Adrenal gland (tissue), 12 donors: ENCODE measurements around the gene PLXNA4. TPM values are rescaled to one million over a fixed set of nuclear protein-coding genes. Genes with fewer than 3 reads are reported as not detected.
"Not testable (repeated sequence)": the region's sequence is repeated elsewhere in the genome, so short reads cannot be mapped to it uniquely, and the experiment has no call there.

Experiments used
- DNase-seq, 7 donors: peaks; one replicate each; pipeline ENCODE4 v3.0.0-alpha.2; 2019 to 2020
- H3K27ac ChIP-seq, 5 donors: fragments of 200-600 bp; sonication (generic) in 4 of 5; 1 replicate in 3 of 5; 2 replicates in 2 of 5; pipeline versions ENCODE4 v1.5.1 to v1.8.0; 2016 to 2020; ENCODE audit warnings: mild to moderate bottlenecking in 1 of 5
- H3K27me3 ChIP-seq: fragments of 200-600 bp; 2 replicates; pipeline ENCODE4 v1.8.0; 2021
- H3K36me3 ChIP-seq, 2 donors: fragments of 200-600 bp; replicated peaks in 1 of 2; 1 replicate in 1 of 2; 2 replicates in 1 of 2; pipeline versions ENCODE4 v1.5.1 to v1.8.0; 2018 to 2022
- H3K4me1 ChIP-seq, 2 donors: fragments of 200-600 bp; replicated peaks in 1 of 2; 1 replicate in 1 of 2; 2 replicates in 1 of 2; pipeline versions ENCODE4 v1.5.1 to v1.8.0; 2018 to 2021
- H3K4me3 ChIP-seq, 4 donors: fragments of 200-600 bp; sonication (generic) in 3 of 4; one replicate each; pipeline ENCODE4 v1.5.1; 2016 to 2018
- H3K9me3 ChIP-seq, 3 donors: fragments of 200-600 bp; sonication (generic) in 1 of 3; replicated peaks in 1 of 3; 1 replicate in 2 of 3; 2 replicates in 1 of 3; pipeline versions ENCODE4 v1.5.1 to v1.8.0; 2016 to 2021
- POLR2A ChIP-seq, 2 donors: fragments of 450-650 bp; IDR thresholded peaks; one replicate each; pipeline ENCODE4 v1.6.1; 2017; ENCODE audit warnings: antibody characterized with exemption in 2 of 2, mild to moderate bottlenecking in 2 of 2, moderate library complexity in 1 of 2
- WGBS, 4 donors: extraction: QIAGEN DNeasy Blood & Tissue Kit in 2 of 4; methylation state at CpG; one replicate each; pipeline versions ENCODE4 v1.1.5 to v1.1.7; 2013 to 2017; 5-methylcytosine and 5-hydroxymethylcytosine counted together
- intact Hi-C, 2 donors: fragments of 100-400 bp; cut with DNase I; formaldehyde crosslinking; loops; one replicate each; pipeline versions ENCODE4 v1.14.1 to v1.15.0; 2022 to 2023
- polyA plus RNA-seq, 3 donors: library from polyadenylated mRNA; stranded (reverse); fragments of 200-250 nt in 2 of 3; fragments of 350-450 nt in 1 of 3; fragmentation: Illumina TruSeq in 1 of 3; extraction: RNeasy Lipid Tissue Mini Kit (QIAGEN cat#74804) in 1 of 3; gene quantifications; one replicate each; pipeline ENCODE4 v1.2.3, GENCODE V29; 2013 to 2014
- total RNA-seq, 9 donors: library from RNA; depleted of rRNA in 4 of 9; stranded (reverse); fragments of >200 nt in 4 of 9; fragments of 120-200 nt in 1 of 9; fragmentation: NEBNext Ultra II Directional in 1 of 9; extraction: Animal tissue kit (Norgen Biotek cat#: 25700) in 1 of 9; gene quantifications; one replicate each; pipeline versions ENCODE4 v1.1.0 to v1.2.4, GENCODE V29; 2013 to 2023
- TF ChIP-seq, protein P1 (sequence below), 6 experiments: fragments of 450-650 bp in 4 of 6; fragments of 200-600 bp in 2 of 6; sonication (generic) in 1 of 6; IDR thresholded peaks; 1 replicate in 5 of 6; 2 replicates in 1 of 6; pipeline versions ENCODE4 v1.5.1 to v1.8.0; 2016 to 2021; ENCODE audit warnings: antibody characterized with exemption in 6 of 6, mild to moderate bottlenecking in 2 of 6, moderate library complexity in 1 of 6
- donor health status: healthy with polysubstance abuse.
- donor health status: Bipolar disorder and iron deficiency.
- donor health status: DM: yes; HTN: yes; CAD: no.
- donor health status: DM: no; HTN: no; CAD: no.
- donor health status: DM: no; HTN: no; CAD: no.
- donor health status: DM: yes; HTN: yes; CAD: no.

PLXNA4 gene
- total and polyA plus RNA-seq, 12 donors, result 0.99 to 10.7 (median 3.6) TPM

DNA sequence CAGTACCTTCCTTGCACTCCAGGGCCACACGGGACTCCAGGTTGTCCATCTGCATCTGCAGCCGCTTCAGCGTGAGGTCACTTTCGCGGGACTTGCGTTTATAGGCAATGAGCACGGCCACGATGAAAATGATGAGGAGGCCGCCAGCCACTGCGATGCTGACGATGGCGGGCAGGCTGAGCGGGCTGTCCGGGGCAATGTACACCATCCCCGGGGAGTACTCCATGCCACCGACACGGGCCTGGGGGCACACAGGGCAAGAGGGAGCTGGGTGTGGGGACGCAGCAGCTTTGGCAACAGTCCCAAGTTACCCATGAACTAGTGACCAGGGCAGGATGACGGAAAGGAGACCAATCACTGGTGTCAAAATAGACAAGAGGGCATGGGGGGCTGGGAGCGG lies 396.6 kb downstream of the PLXNA4 start:
- WGBS, 4 donors, result 93 to 95% (median 94%) methylated on average over 19 to 20 of the region's 20 CpGs
- no peak for TF ChIP-seq POLR2A (IDR thresholded peaks at IDR 0.05)
- TF ChIP-seq, protein P1, sequence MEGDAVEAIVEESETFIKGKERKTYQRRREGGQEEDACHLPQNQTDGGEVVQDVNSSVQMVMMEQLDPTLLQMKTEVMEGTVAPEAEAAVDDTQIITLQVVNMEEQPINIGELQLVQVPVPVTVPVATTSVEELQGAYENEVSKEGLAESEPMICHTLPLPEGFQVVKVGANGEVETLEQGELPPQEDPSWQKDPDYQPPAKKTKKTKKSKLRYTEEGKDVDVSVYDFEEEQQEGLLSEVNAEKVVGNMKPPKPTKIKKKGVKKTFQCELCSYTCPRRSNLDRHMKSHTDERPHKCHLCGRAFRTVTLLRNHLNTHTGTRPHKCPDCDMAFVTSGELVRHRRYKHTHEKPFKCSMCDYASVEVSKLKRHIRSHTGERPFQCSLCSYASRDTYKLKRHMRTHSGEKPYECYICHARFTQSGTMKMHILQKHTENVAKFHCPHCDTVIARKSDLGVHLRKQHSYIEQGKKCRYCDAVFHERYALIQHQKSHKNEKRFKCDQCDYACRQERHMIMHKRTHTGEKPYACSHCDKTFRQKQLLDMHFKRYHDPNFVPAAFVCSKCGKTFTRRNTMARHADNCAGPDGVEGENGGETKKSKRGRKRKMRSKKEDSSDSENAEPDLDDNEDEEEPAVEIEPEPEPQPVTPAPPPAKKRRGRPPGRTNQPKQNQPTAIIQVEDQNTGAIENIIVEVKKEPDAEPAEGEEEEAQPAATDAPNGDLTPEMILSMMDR (IDR thresholded peaks at IDR 0.05), result no peak
- Histone ChIP-seq H3K27ac (no peak overlapping the region), H3K27me3 (no peaks in the 10 kb centered on the region), H3K4me3 (no peak overlapping the region), H3K4me1 (no peaks in the 10 kb centered on the region), H3K36me3 (no peaks in the 10 kb centered on the region), H3K9me3 (no peaks in the 10 kb centered on the region)
- intact Hi-C loops, result no loop called here
- DNase-seq, result no peak

DNA sequence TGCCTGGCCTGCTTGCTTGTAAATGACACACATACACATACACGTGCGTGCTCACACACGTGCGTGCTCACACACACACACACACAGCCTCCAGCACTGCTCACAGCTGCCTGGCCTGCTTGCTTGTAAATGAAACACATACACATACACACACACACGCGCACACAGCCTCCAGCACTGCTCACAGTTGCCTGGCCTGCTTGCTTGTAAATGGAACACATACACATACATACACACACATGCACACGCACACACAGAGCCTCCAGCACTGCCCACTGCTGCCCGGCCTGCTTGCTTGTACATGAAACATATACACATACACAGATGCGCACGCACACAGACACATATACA lies 397.2 kb downstream of the PLXNA4 start:
- Histone ChIP-seq H3K4me3 (no peak overlapping the region), H3K4me1 (no peaks in the 10 kb centered on the region), H3K27me3 (no peaks in the 10 kb centered on the region), H3K27ac (no peak overlapping the region), H3K36me3 (no peaks in the 10 kb centered on the region), H3K9me3 (no peaks in the 10 kb centered on the region)
- 54 to 91% (median 76%) methylated on average over 9 to 10 of the region's 10 CpGs for WGBS, 4 donors
- TF ChIP-seq POLR2A (IDR thresholded peaks at IDR 0.05), result no peak
- TF ChIP-seq, protein P1 (IDR thresholded peaks at IDR 0.05), result no peak
- no peak for DNase-seq
- intact Hi-C loops, result no loop called here

- WGBS, 4 donors, result 66 to 89% (median 73%) methylated on average over 8 of the region's 8 CpGs
- H3K27me3 ChIP-seq, H3K27ac ChIP-seq, DNase-seq, H3K4me1 ChIP-seq, H3K9me3 ChIP-seq, H3K4me3 ChIP-seq, intact Hi-C loops, H3K36me3 ChIP-seq: not testable (repeated sequence)
Observed at GRCh38 chr7:132178402-132179079, 397.7 kb downstream of the PLXNA4 start.

GRCh38 chr7:132177708-132178401 lies 398.4 kb downstream of the PLXNA4 start:
- 78 to 84% (median 83%) methylated on average over 10 of the region's 10 CpGs for WGBS, 4 donors
- Histone ChIP-seq H3K9me3 (no peaks in the 10 kb centered on the region), H3K36me3 (no peaks in the 10 kb centered on the region), H3K4me1 (no peaks in the 10 kb centered on the region), H3K27me3 (no peaks in the 10 kb centered on the region), H3K27ac (no peak overlapping the region), H3K4me3 (no peak overlapping the region)
- TF ChIP-seq POLR2A (IDR thresholded peaks at IDR 0.05), result no peak
- TF ChIP-seq, protein P1 (IDR thresholded peaks at IDR 0.05), result no peak
- no peak for DNase-seq
- intact Hi-C loops, result no loop called here

- H3K36me3 ChIP-seq, result no peaks in the 10 kb centered on the region
- no peaks in the 10 kb centered on the region for H3K27me3 ChIP-seq
- DNase-seq, result no peak
- WGBS, 4 donors, result 74 to 95% (median 86%) methylated on average over 8 of the region's 8 CpGs
- H3K27ac ChIP-seq, result no peak overlapping the region
- TF ChIP-seq, protein P1 (IDR thresholded peaks at IDR 0.05), result no peak
- TF ChIP-seq POLR2A (IDR thresholded peaks at IDR 0.05), result no peak
- H3K4me1 ChIP-seq, result no peaks in the 10 kb centered on the region
- intact Hi-C loops, result no loop called here
- no peak overlapping the region for H3K4me3 ChIP-seq
- no peaks in the 10 kb centered on the region for H3K9me3 ChIP-seq
Observed at GRCh38 chr7:132176719-132177118, 399.6 kb downstream of the PLXNA4 start.
